Measurements from ENCODE around the gene MZT1. TPM values are rescaled to one million over a fixed set of nuclear protein-coding genes. Genes with fewer than 3 reads are reported as not detected.

The MZT1 gene
- total and polyA plus RNA-seq, 2 donors (not counting 3 experiments of a cell fraction or from before 2014, with no cell fraction given), result 6.3 to 19.4 TPM

GRCh38 chr13:72700509-72700908 is 26.9 kb downstream of the MZT1 start:
- DNase-seq (ENCODE audit: low read depth, low spot score), result no peak
- BruUV-seq (replicated peaks), result no TSS peak
- CTCF ChIA-PET, result interaction anchor here (7.6 kb wide), 1 partner anchor 57 kb away, joined by 129 read pairs; no protein-coding TSS in a partner anchor
- Histone ChIP-seq H3K36me3 (ENCODE audit: control insufficient read depth in 2 of 2, extremely low read depth in 1 of 2, insufficient read depth in 2 of 2, low read length in 2 of 2) (no peaks in the 10 kb centered on the region), H4K20me1 (replicated peaks; ENCODE audit: control insufficient read depth, extremely low read depth, insufficient read depth, low read length) (no peaks in the 10 kb centered on the region), H3K4me1 (ENCODE audit: control insufficient read depth, extremely low read depth, insufficient read depth, low read length) (no peaks in the 10 kb centered on the region), H3K27ac (ENCODE audit: insufficient read depth, low read depth, low read length) (no peak overlapping the region), H3K79me2 (ENCODE audit: control insufficient read depth, insufficient read depth, low read length) (no peaks in the 10 kb centered on the region), H2AFZ (ENCODE audit: low read depth, low read length) (no peak overlapping the region), H3K9me1 (replicated peaks; ENCODE audit: control insufficient read depth, extremely low read depth, insufficient read depth, low read length) (no peaks in the 10 kb centered on the region), H3K9me3 (replicated peaks; ENCODE audit: control insufficient read depth, insufficient read depth, low read length) (no peaks in the 10 kb centered on the region), H3K9ac (replicated peaks; ENCODE audit: extremely low read depth, insufficient read depth, low read length) (no peak overlapping the region), H3K4me3 (replicated peaks in 1 of 3; ENCODE audit: insufficient read depth in 1 of 3, low read depth in 1 of 3, low read length in 3 of 3) (no peak overlapping the region), H3K4me2 (ENCODE audit: insufficient read depth, low read length) (no peak overlapping the region), H3K27me3 (ENCODE audit: control insufficient read depth in 2 of 2, insufficient read depth in 2 of 2, low read length in 2 of 2) (peaks cover 6 to 11% of the 10 kb centered on the region in 2 experiments)
- POLR2A ChIA-PET, result no interaction called here
- FAIRE-seq, result no peak
- intact Hi-C loops (cut with micrococcal nuclease) (no loop called here), dilution Hi-C loops (cut with MboI; ENCODE audit: extremely low pct_ligation_motif_present, low sequenced_read_pairs) (no loop called here)
- TF ChIP-seq CTCF (IDR thresholded peaks at IDR 0.05; ENCODE audit: extremely low read depth in 1 of 2, insufficient read depth in 1 of 2, low read depth in 1 of 2, low read length in 2 of 2) (no peak), JUN (IDR thresholded peaks at IDR 0.05; ENCODE audit: borderline replicate concordance, insufficient read depth, insufficient read length, low read depth) (no peak), EZH2 (IDR thresholded peaks at IDR 0.05; ENCODE audit: borderline replicate concordance, low read depth, low read length, severe bottlenecking) (no peak)

DNA sequence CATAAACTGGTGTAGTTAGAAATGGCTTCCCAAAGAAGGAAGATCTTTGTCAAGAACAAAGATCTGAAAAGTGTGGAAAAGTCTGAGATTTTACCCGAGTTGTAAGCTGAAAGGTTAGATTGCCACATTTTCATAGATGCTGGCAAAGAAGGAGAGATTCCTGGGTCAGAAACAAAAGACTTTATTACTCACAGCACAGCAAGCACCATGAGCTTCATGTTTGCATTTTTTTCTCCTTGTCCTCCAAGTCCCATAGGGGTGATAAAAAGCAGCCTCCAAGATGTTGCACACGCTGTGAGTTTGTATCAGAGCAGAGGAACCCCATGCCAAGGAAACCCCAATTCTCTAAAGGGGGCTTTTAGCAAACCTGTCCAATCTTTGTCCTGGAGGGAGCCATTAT is 29.3 kb downstream of the MZT1 start:
- Histone ChIP-seq H3K27me3 (ENCODE audit: control insufficient read depth in 2 of 2, insufficient read depth in 2 of 2, low read length in 2 of 2) (peaks cover 10 to 17% of the 10 kb centered on the region in 2 experiments), H3K9ac (replicated peaks; ENCODE audit: extremely low read depth, insufficient read depth, low read length) (no peak overlapping the region), H3K4me1 (ENCODE audit: control insufficient read depth, extremely low read depth, insufficient read depth, low read length) (no peaks in the 10 kb centered on the region), H4K20me1 (replicated peaks; ENCODE audit: control insufficient read depth, extremely low read depth, insufficient read depth, low read length) (no peaks in the 10 kb centered on the region), H3K36me3 (ENCODE audit: control insufficient read depth in 2 of 2, extremely low read depth in 1 of 2, insufficient read depth in 2 of 2, low read length in 2 of 2) (no peaks in the 10 kb centered on the region), H3K4me2 (ENCODE audit: insufficient read depth, low read length) (no peak overlapping the region), H3K9me3 (replicated peaks; ENCODE audit: control insufficient read depth, insufficient read depth, low read length) (no peaks in the 10 kb centered on the region), H2AFZ (ENCODE audit: low read depth, low read length) (no peak overlapping the region), H3K79me2 (ENCODE audit: control insufficient read depth, insufficient read depth, low read length) (no peaks in the 10 kb centered on the region), H3K4me3 (replicated peaks in 1 of 3; ENCODE audit: insufficient read depth in 1 of 3, low read depth in 1 of 3, low read length in 3 of 3) (no peak overlapping the region), H3K9me1 (replicated peaks; ENCODE audit: control insufficient read depth, extremely low read depth, insufficient read depth, low read length) (no peaks in the 10 kb centered on the region), H3K27ac (ENCODE audit: insufficient read depth, low read depth, low read length) (no peak overlapping the region)
- TF ChIP-seq MYC (IDR thresholded peaks at IDR 0.05; ENCODE audit: low read depth, low read length) (no peak), GATA2 (IDR thresholded peaks at IDR 0.05; ENCODE audit: insufficient read depth, insufficient read length, low read depth, low read length) (no peak), FOS (IDR thresholded peaks at IDR 0.05; ENCODE audit: borderline replicate concordance, insufficient read depth, low read length) (no peak)
- DNase-seq (ENCODE audit: low read depth, low spot score), result no peak
- POLR2A ChIA-PET, result no interaction called here
- FAIRE-seq, result no peak
- CTCF ChIA-PET, result interaction anchor here (0.9 to 7.6 kb wide), 6 partner anchors 12 to 242 kb away, joined by 3 to 129 read pairs (median 4); no protein-coding TSS in a partner anchor
- dilution Hi-C loops (cut with MboI; ENCODE audit: extremely low pct_ligation_motif_present, low sequenced_read_pairs), result no loop called here
- intact Hi-C loops (cut with micrococcal nuclease), result loop anchor here (5.0 to 10.0 kb wide), 2 partner anchors 833 to 1976 kb away; partner anchors contain the start of gene DACH1
- BruUV-seq (replicated peaks), result no TSS peak

Data from endothelial cell of umbilical vein (primary cell).